ENCODE results near the gene RIIAD1.
"Not testable (repeated sequence)": the region's sequence is repeated elsewhere in the genome, so short reads cannot be mapped to it uniquely, and the experiment has no call there.

The RIIAD1 gene

GRCh38 chr1:151737026-151737425 lies 15.7 kb downstream of the RIIAD1 start:
- DNase-seq = no peak

DNA sequence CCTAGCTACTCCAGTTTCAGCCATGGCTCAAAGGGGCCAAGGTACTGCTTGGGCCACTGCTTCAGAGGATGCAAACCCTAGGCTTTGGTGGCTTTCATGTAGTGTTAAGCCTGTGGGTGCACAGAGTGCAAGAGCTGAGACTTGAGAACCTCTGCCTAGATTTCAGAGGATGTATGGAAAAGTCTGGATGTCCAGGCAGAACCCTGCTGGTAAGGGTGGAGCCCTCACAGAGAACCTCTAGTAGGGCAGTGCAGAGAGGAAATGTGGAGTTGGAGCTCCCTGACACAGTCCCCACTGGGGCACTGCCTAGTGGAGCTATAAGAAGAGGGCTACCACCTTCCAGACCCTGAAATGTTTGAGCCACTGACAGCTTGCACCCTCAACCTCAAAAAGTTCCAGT lies 16.2 kb downstream of the RIIAD1 start:
- DNase-seq = no peak

DNA sequence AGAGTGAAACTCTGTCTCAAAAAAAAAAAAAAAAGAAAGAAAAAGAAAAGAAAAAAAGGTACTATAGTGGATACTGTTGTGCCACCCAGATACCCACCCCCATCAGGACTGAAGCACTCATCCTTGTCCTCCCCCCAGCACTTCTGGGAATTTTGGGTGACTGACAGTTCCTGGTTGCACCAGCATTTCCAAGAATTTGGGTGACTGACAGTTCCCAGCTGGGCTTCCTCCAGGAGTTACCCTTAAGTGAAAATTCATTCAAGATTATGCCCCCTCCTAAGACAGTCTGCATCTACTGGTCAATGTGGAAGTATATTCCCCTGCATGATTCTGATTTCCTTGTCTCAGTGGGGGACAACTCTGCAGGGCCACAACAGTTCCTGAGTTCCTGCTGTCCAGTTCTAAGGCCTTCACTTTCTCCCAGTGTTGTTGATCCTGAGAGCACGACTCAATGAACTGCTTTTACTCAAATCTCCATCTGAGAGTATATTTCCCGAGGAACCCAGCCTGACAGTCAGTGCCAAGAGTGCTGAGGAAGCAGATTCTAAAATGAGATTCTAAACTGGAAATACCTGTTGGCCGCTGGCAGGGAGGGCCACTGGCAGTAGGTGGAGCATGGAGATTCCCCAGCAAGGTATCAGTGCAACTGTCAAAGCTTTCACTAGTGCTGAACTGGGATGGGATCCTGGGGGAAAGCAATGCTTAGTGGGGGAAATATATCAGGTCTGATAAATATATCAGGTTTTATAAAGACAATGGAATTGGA lies 18.5 kb downstream of the RIIAD1 start:
- DNase-seq = no peak

DNA sequence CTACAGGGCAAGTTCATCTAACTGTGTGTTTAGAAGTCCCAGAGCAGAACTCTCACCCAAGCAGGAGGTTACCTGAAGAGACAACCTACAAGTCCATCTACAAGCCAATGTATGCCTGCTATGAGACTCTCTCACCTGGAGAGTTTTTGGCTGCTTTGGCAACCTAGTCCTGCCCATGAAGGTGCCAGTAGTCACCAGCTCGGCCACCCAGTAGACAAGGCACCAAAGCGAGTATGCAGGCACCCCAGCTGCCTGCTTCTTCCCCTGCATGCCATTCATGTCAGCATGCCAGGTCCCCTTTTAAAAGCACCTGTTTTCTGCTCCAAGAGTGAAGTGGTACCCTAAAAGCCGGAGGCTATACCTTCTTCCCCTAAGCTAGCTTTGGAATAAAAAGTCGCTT lies 20.2 kb downstream of the RIIAD1 start:
- no peak for DNase-seq

GRCh38 chr1:151756291-151756690 lies 35.0 kb downstream of the RIIAD1 start:
- DNase-seq = no peak

GRCh38 chr1:151759241-151759640 lies 37.9 kb downstream of the RIIAD1 start:
- DNase-seq = no peak

- no peak for DNase-seq
Observed at GRCh38 chr1:151760597-151761385, 39.5 kb downstream of the RIIAD1 start.

- peak; percentile 86 for DNase-seq
Observed at GRCh38 chr1:151762941-151763921, 41.9 kb downstream of the RIIAD1 start, which contains the start of gene MRPL9. Gene MRPL9 (minus strand): TSS chr1:151763496. CDS start chr1:151763479, 17 bp downstream.

GRCh38 chr1:151763990-151764389 lies 42.7 kb downstream of the RIIAD1 start:
- DNase-seq = no peak

DNA sequence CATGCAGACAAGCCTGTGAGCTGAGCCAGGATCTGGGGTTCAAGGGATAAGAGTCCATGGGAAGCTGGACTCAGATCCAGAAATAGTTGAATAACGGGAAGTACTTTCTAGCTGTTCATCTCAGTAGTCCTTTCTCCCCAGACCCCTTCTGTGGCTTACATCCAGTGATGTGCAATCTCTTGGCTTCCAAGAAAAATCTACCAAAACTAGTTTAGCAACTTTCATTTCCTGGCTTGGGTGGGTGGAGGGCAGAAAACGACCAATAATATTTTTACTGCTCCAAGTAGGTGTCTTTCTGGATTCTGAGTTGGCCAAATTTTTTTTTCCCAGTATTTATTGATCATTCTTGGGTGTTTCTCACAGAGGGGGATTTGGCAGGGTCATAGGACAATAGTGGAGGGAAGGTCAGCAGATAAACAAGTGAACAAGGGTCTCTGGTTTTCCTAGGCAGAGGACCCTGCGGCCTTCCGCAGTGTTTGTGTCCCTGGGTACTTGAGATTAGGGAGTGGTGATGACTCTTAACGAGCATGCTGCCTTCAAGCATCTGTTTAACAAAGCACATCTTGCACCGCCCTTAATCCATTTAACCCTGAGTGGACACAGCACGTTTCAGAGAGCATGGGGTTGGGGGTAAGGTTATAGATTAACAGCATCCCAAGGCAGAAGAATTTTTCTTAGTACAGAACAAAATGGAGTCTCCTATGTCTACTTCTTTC lies 47.2 kb downstream of the RIIAD1 start:
- DNase-seq = not testable (repeated sequence)

DNA sequence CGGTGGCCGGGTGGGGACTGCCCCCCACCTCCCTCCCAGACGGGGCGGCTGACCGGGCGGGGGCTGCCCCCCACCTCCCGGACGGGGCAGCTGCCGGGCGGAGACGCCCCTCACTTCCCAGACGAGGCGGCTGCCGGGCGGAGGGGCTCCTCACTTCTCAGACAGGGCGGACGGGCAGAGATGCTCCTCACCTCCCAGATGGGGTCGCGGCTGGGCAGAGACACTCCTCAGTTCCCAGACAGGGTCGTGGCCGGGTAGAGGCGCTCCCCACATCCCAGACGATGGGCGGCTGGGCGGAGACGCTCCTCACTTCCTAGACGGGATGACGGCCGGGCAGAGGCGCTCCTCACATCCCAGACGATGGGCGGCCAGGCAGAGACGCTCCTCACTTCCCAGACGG lies 47.9 kb downstream of the RIIAD1 start:
- DNase-seq = not testable (repeated sequence)

GRCh38 chr1:151773702-151774101 lies 52.4 kb downstream of the RIIAD1 start:
- no peak for DNase-seq

DNA sequence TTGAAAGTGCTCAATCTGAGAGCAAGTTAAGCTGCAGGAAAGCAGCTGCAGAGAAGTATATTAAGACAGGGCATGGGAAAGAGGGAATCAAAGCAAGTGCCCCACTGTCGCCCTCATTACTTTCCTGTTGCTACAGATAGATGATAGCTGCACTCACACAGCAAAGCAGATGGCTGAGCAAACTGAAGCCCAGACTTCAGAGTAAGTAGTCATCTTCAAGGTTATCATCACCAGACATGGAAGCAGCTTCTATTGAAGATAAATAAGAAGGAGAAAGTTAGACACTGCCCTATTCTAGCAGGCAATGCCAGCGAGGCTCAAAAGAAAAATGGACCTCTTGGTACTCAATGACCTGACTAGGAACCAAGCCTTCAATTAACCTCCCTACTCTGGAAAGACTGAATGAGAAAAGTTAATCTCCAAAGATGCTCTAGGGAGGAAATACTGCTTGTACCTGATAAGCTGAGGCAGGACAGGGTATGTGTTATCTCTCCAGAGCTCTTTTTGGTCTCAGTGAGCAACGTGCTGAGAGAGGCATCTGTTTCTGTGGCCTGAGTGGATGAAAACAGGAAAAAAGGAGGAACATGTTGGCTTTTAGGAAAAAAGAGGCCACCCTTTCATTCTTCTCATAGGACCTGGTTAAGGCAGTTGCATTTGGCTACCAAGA lies 53.1 kb downstream of the RIIAD1 start:
- no peak for DNase-seq

DNA sequence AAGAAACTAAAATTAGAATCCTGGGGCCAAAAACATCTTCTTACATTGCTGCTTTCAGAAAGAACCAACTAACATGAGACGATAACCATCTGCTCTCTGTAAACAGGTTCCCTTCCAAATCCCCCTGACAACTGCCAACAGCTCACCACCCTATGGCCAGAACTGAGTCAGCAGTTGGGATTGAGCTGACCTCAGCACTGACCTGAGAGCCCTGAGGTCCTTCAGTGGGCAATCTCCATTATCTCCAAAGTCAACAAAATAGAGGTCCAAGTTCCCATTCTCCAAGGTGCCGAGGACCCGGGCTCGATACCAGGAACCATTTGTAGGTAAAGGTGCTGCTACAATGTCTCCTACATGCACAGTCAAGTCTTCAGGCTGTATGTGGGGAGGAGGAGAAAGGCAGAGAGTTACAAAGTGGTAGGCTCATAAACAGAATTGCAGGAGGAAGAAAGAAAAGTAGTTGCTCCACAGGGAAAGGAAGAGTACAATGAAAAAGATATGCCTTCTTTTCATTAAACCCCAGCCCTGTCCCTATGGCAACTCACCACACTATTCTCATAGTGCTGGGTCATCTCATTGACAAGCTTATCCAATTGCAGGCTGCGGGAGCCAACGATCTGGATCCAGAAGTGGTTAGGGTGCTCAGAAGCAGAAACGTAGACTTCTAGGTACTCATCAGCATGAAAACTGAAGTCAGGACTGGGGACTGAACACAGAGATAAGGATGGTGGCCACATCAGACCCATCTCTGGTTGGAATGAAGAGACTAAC lies 54.8 kb downstream of the RIIAD1 start:
- DNase-seq = no peak

- DNase-seq = no peak
Observed at GRCh38 chr1:151776665-151777062, 55.3 kb downstream of the RIIAD1 start.

DNA sequence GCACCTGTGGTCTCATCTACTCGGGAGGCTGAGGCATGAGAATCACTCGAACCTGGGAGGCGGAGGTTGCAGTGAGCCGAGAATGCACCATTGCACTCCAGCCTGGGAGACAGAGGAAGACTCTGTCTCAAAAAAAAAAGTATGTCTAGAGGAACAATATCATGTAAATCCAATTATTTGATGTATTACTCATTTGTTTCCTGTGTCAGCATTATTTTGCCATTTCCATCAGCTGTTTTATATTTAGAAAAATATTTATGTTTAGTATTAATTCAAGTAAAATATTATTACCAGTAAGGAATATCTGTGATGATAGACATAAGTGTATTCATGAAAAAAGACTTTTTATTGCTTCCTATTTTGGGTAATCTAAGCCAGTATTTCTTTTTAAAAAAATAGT lies 56.0 kb downstream of the RIIAD1 start:
- no peak for DNase-seq

All from CD4-positive, alpha-beta T cell treated with Interleukin-12 subunit alpha and Interleukin-12 subunit beta, for 1 hour (primary cell).